ENCODE results near the gene OR5K3.

OR5K3 gene

DNA sequence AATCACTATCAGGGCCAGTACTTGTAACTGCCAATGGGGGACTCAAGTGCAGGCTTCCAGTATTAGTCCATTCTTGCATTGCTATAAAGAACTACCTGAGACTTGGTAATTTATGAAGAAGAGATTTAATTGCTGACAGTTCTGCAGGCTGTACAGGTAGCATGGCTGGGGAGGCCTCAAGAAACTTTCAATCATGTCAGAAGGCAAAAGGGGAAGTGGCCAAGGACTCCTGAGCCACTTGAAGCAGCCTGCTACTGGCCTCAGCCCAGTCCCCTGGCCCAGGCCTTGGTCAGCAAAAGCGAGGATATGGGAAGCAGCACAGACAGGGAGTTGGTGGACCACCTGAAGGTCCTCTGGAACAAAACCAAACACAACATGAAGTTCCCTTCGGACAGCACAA is 43.3 kb downstream of the OR5K3 start:
- no peak for DNase-seq (ENCODE audit: low read depth in 2 of 2)

DNA sequence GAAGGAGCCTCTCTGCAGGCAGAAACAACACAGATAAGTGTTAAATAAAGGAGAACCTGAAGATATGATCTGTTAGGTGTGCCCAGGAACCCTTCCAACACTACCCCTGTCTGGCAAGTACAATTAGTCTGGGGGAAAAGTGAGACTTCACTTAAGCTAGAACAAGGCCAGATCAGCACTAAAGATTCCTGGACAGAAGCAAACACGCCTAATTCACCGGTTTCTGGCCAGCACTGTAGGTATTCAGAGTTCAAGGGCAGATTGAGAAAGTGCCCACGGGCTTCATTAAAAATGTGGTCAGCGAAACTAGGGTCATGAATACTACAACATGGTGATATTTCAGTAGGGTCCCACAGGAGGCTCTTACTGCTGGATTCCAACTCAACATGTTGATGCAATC is 43.9 kb downstream of the OR5K3 start:
- no peak for DNase-seq (ENCODE audit: low read depth in 2 of 2)

DNA sequence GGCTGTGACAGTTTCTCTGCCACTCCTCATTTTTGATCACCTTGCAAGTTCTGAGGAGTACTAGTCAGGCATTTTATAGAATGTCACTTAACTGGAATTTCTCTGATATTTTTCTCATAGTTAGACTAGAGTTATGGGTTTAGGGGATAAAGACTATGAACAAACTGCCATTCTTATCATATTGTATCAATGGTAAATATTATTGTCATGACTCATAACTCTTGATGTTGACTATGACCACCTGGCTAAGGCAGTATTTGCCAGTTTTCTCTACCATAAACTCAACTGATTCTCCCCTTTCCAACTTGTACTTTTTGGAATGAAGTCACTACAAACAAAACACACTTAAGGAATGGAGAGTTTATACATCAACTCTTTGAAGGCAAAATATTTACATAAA is 49.8 kb downstream of the OR5K3 start:
- DNase-seq (ENCODE audit: low read depth in 2 of 2): no peak

Measured in stimulated activated CD8-positive, alpha-beta memory T cell treated with anti-CD3 and anti-CD28 coated beads, Interleukin-2, amount 100 ng/mL, for 48 hours (primary cell).